HG03520 (cell line): ENCODE data around the gene MNX1.

ENCODE experiments used
- ATAC-seq: cut with Tn5 transposase; IDR thresholded peaks from one replicate; pipeline ENCODE4 v1.9.1; 2021; ENCODE audit warnings: mild to moderate bottlenecking, moderate library complexity; ENCODE audit not compliant: unreplicated experiment

MNX1 gene

DNA sequence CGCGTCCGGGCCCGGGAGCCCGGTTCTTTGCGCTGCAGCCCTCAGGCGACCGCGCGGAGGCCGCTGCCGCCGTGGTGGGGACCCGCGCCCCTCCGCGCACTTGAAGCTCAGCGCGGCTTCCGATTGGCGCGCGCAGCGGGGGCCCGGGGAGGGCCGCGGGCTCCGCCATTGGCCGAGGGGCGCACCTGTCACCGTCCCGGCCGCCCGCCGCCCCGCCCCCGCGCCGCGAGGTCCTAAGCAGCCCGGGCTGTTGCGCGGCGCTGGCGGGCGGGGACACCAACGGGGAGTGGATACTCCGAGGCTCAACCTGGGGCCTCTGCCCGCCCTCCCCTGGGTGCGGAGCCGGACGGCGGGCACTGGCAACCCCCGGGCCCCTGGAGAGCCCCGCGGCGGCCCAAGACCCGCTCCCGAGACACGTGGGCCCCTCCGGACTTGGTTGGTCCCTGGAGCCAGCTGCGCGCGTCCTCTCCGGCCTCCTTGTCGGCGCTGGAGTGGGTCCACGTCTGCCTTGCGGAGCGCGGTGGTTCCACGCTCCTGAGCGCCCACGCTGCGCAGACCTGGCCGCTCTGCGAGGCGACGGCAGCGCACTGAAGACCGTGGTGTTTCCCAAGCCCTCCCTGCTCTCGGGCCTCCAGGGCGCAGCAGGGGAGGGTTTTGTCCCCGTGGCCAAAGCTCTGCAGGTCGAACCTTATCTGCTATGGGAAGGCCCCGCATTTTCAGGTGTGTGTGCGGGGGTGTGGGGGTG is at the start of gene MNX1:
TSS of gene MNX1 (minus strand) at position 76 of the 745 bp plus-strand sequence. CDS start 313 bp downstream, outside the sequence.
- peak; percentile 69 for ATAC-seq

GRCh38 chr7:157059534-157059933 is 49.1 kb upstream of the MNX1 start:
- no peak for ATAC-seq

- ATAC-seq, result no peak
These were observed 48.2 kb upstream of the MNX1 start for GRCh38 chr7:157058701-157059100.

- no peak for ATAC-seq
These were observed 47.6 kb upstream of the MNX1 start for GRCh38 chr7:157058068-157058467.

- ATAC-seq, result no peak
These were observed 46.8 kb upstream of the MNX1 start for GRCh38 chr7:157056957-157057902.

DNA sequence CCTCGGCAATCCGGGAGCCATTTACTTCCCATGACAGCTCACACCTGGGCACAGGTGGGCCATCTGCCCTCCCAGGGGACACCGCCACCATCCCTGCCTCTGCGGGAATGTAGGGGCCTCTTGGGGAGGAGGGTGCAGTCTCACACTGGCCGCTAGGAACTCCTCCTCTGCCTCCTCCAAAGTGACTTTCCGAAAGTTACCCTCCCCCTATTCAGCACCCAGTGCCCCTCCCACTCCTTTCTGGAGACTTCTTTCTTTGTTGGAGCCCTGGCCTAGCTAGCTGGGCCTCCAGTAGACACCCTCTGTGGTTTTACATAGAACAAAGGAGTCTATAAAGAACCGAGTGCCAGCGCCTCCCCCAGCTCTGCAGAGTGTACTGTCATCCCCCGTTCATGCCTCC is 45.8 kb upstream of the MNX1 start:
- ATAC-seq, result no peak

DNA sequence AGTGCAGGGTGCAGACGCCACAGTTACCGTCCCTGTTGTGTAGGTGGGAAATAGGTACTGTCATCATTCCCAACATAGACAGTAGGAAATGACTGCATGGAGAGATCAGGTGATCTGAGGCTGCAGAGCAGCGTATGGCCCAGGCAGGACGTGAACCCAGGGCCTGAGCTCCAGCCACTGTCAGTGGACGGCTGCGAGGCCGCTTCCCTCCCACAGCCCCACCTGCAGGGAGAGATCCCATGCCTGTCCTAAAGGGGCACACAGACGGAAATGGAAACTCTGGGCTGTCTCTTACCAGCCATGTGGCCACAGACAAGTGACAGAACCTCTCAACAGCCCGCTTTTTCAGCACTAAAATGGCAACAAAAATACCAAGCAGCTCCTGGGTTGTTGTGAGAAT is 44.5 kb upstream of the MNX1 start:
- no peak for ATAC-seq

- no peak for ATAC-seq
These were observed 42.7 kb upstream of the MNX1 start for GRCh38 chr7:157053118-157053517.

DNA sequence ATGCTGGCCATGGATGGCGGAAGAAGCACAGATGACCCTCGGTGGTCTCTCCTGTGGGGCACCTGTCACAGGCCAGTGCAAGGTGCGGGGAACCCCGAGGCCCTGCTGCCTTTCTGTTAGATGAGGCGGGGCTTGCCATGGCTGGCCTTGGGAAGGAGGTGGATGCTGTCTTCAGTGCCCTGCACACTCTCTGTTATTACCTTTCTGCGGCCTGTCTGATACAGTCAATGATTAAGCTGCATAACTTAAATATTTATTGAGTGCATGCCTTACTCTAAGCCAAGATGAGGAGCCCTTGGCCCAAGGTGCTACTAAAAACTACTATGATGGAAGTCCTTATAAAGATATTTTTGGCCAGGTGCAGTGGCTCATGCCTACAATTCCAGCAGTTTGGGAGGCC is 36.7 kb upstream of the MNX1 start:
- no peak for ATAC-seq

DNA sequence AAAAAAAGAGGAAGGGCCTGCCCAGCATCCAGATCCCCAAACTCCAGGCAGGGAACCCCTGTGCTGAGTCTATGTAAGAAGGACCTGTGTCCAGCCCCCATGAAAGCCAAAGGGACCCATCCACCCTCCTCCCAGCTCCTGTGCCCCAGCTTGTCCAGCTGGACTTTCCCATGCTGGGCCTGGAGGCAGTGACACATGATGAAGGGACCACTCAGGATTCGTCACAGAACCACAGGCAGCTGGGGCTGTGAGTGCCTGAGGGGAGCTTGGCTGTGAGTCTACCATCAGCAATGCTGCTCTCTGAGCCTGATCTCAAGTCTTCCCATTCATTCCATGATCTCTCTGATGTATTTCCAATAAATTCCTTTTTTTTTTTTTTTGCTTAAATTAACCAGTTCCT is 36.2 kb upstream of the MNX1 start:
- no peak for ATAC-seq

DNA sequence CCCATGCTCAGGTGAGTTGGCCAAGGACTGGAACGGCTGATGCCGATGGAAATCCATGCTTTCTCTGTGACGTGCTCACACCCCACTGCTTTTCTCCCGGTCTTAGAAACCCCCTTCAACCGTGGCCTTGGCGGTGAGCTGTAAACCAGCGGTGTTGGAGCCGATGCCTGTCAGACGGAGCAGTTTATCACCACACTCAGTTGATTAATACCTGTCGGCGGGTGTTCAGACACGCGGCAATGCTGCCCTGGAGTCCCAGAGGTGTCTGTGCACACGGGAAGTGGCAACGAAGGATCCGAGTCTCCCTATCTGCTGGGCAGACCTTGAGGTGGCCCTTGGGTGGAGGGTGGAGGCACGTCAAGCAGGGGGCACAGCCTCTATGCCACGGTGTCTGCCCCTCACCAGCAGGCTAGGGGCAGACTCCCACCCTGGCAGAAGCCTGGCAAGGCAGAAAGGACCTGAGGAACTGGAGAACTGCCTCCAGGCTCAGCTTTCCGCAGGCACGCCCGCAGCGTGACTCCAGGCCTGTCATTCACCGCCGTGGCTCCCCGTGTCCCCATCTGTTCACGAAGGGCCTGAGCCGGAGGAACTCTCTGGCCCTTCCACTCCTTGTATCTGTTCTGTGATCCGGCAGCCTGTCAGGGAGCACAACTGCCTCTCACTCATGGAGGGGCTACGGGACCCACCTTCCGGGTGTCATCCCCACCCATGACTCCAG is 34.6 kb upstream of the MNX1 start:
- no peak for ATAC-seq

DNA sequence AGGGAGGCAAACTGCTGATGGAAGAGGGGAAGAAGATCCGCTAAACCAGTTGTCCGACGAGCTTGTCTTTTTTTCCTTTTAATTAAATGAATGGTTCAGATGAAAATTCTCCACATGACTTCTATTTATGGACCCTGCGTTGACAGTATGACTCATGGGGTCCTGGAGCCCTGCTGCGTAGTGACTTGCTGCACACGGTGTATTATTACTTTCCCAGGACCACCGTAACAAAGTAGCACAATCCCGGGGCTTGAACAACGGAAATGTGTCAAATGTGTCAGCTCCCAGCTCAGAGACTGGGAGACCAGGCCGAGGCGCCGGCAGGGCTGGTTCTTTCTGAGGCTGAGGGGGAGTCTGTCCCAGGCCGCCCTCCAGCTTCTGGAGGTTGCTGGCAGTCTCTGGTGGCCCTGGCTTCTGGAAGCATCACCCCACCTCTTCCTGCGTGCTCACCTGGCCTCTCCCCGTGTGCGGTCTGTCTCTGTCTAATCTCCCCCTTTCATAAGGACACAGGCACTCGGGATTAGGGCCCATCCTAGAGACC is 33.8 kb upstream of the MNX1 start:
- ATAC-seq, result no peak

DNA sequence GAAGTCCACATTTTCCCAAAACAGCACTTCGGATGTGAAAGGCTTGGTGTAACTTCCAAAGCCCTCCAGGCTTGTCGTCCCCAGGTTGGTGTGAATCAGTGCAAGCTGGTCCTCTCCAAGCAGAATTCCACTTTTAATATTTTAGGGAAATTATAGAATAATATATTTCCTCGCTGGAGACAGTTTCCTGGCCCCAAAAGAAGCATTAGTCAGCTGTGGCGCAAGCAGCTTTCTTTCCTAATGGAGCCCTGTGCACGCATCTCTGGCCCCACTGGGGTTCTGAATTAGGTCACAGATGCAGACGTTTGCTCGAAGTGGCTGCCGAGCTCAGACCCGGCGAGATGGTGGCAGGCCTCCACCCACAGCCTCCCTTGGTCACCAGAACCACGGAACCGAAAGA is 33.3 kb upstream of the MNX1 start:
- no peak for ATAC-seq

GRCh38 chr7:157041514-157042277 is 31.2 kb upstream of the MNX1 start:
- ATAC-seq, result no peak

DNA sequence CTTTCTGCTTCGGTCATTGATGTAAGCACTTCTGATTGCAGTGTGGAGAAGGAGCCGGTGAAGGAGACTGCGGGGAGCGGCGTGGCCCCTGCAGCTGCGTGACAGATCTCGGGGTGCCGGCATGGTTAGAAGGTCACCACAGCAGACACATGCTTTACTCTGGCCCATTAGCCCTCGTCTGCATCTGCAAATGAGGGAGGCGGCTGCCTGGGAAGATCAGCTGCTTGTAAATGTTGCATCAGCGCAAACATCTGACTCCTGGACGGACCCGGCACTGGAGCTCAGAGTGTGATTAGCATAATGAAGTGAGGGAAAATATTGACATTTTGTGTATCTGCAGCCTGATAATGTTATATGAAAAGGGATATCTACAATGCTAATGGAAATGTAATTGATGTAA is 30.5 kb upstream of the MNX1 start:
- ATAC-seq, result no peak

DNA sequence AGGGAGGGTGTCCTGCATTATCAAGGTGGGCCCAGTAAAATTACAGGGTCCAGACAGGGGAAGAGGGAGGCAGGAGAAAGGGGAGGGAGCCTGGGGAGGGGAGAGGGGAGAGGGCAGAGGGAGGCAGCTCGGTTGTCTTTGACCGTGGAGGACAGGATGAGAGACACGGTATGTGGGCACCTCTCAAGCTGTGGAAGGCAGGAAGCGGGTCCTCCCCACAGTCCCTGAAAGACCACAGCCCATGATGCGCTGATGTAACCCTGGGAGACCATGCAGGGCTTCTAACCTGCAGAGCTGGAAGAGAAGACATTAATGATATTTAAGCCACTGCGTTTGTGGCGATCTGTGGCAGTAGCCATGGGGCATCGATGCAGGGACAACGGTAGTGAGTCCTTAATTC is 27.2 kb upstream of the MNX1 start:
- no peak for ATAC-seq

- ATAC-seq, result no peak
These were observed 26.6 kb upstream of the MNX1 start for GRCh38 chr7:157037028-157037427.

DNA sequence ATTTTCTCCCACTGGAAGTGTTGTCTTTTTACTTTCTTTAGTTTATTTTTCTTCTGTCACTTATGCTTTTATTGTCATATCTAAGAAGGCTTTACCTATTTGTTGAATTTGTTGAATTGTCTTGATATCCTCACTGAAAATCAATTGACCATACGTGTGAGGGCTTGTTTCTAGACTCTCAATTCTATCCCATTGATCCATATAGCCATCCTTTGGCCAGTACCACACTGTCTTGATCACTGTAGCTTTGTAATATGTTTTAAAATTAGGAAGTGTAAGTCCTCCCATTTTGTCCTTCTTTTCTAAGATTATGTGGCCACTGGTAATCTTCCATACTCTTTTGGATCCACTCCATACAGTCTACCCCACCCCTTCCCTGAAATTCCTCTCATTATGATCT is 25.5 kb upstream of the MNX1 start:
- ATAC-seq, result no peak

GRCh38 chr7:157035302-157035701 is 24.8 kb upstream of the MNX1 start:
- ATAC-seq, result no peak
